Adrenal gland (tissue), 5 donors: ENCODE measurements around the gene MIER1.

Experiments
- POLR2A ChIP-seq, 2 donors: fragments of 450-650 bp; IDR thresholded peaks; one replicate each; pipeline ENCODE4 v1.6.1; 2017; ENCODE audit warnings: antibody characterized with exemption in 2 of 2, mild to moderate bottlenecking in 2 of 2, moderate library complexity in 1 of 2
- TF ChIP-seq, protein P1 (sequence below), 6 experiments: fragments of 450-650 bp in 4 of 6; fragments of 200-600 bp in 2 of 6; sonication (generic) in 1 of 6; IDR thresholded peaks; 1 replicate in 5 of 6; 2 replicates in 1 of 6; pipeline versions ENCODE4 v1.5.1 to v1.8.0; 2016 to 2021; ENCODE audit warnings: antibody characterized with exemption in 6 of 6, mild to moderate bottlenecking in 2 of 6, moderate library complexity in 1 of 6
- donor health status: DM: no; HTN: no; CAD: no.

DNA sequence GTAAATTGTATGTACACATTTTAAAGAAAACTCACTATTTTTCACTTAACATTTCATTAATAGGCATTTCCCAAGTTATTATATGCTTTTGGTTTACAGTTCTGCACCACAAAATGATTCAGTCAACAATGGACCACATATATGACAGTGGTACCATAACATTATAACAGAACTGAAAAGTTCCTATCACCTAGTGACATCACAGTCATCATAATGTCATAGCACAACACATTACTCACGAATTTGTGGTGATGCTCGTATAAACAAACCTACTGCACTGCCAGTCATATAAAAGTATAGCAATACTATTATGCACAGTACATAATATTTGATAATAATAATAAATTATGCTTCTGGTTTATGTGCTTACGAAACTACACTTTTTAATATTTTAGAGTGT lies 31.1 kb upstream of the MIER1 start:
- TF ChIP-seq, protein P1, sequence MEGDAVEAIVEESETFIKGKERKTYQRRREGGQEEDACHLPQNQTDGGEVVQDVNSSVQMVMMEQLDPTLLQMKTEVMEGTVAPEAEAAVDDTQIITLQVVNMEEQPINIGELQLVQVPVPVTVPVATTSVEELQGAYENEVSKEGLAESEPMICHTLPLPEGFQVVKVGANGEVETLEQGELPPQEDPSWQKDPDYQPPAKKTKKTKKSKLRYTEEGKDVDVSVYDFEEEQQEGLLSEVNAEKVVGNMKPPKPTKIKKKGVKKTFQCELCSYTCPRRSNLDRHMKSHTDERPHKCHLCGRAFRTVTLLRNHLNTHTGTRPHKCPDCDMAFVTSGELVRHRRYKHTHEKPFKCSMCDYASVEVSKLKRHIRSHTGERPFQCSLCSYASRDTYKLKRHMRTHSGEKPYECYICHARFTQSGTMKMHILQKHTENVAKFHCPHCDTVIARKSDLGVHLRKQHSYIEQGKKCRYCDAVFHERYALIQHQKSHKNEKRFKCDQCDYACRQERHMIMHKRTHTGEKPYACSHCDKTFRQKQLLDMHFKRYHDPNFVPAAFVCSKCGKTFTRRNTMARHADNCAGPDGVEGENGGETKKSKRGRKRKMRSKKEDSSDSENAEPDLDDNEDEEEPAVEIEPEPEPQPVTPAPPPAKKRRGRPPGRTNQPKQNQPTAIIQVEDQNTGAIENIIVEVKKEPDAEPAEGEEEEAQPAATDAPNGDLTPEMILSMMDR (IDR thresholded peaks at IDR 0.05): no peak
- no peak for TF ChIP-seq POLR2A (IDR thresholded peaks at IDR 0.05)
